Colonic mucosa (tissue), 4 donors: ENCODE measurements around the gene DISP3. TPM values are rescaled to one million over a fixed set of nuclear protein-coding genes. Genes with fewer than 3 reads are reported as not detected.

ENCODE experiments used
- DNase-seq: peaks from one replicate; pipeline ENCODE4 v3.0.0-alpha.2; 2020
- H3K27ac ChIP-seq: fragments of 200-600 bp; one replicate; pipeline ENCODE4 v1.8.0; 2021
- H3K27me3 ChIP-seq: fragments of 200-600 bp; one replicate; pipeline ENCODE4 v1.8.0; 2021
- H3K36me3 ChIP-seq: fragments of 200-600 bp; one replicate; pipeline ENCODE4 v1.8.0; 2021
- H3K4me1 ChIP-seq: fragments of 200-600 bp; one replicate; pipeline ENCODE4 v1.8.0; 2021; ENCODE audit warnings: mild to moderate bottlenecking
- H3K4me3 ChIP-seq: fragments of 200-600 bp; one replicate; pipeline ENCODE4 v1.8.0; 2021
- H3K9ac ChIP-seq, 2 donors: one replicate each; pipeline ENCODE4 v1.7.0; 2013; ENCODE audit warnings: control low read depth in 2 of 2, low read depth in 2 of 2, low read length in 2 of 2
- H3K9me3 ChIP-seq: fragments of 200-600 bp; one replicate; pipeline ENCODE4 v1.8.0; 2021
- intact Hi-C: fragments of 100-400 bp; cut with DNase I; formaldehyde crosslinking; loops from one replicate; pipeline ENCODE4 v1.14.1; 2022
- total RNA-seq, 2 donors: library from RNA; stranded (reverse); fragmentation: NEBNext Ultra II Directional in 1 of 2; extraction: Animal tissue kit (Norgen Biotek cat#: 25700) in 1 of 2; gene quantifications; one replicate each; pipeline ENCODE4 v1.2.1, GENCODE V29; 2021
- TF ChIP-seq, protein P1 (sequence below): fragments of 200-600 bp; IDR thresholded peaks from one replicate; pipeline ENCODE4 v1.8.0; 2022; ENCODE audit warnings: antibody characterized with exemption, mild to moderate bottlenecking
- donor health status: healthy.
- donor health status: DM: no; HTN: no; CAD: no.
- donor health status: DM: no; HTN: no; CAD: no.

Gene DISP3
- total RNA-seq, 2 donors from 2014 or later = 0.10 to 0.13 TPM

DNA sequence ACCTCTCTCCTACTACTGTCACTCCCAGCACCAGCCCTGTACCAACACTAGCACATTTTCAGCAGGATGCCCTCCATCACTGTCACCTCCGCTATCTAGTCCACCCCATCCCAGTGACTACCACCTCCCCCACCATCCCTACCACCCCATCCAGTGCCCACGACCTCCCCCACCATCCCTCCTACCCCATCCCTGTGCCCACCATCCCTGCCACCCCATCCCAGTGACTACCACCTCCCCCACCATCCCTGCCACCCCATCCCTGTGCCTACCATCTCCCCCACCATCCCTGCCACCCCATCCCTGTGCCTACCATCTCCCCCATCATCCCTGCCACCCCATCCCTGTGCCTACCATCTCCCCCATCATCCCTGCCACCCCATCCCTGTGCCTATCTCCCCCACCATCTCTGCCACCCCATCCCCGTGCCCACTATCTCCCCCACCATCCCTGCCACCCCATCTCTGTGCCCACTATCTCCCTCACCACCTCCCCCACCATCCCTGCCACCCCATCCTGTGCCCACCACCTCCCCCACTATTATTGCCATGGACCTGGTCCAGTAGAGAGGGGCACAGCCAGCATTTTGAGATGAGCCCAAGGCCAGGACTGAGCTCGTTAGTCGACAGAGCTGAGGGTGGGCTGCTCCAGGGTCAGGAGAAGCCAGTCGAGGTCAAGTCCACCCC is 45.7 kb downstream of the DISP3 start:
- Histone ChIP-seq H3K27ac (no peak overlapping the region), H3K9ac (no peak overlapping the region), H3K36me3 (no peaks in the 10 kb centered on the region), H3K4me3 (no peak overlapping the region), H3K9me3 (no peaks in the 10 kb centered on the region), H3K4me1 (no peaks in the 10 kb centered on the region), H3K27me3 (no peaks in the 10 kb centered on the region)
- DNase-seq = no peak
- TF ChIP-seq, protein P1, sequence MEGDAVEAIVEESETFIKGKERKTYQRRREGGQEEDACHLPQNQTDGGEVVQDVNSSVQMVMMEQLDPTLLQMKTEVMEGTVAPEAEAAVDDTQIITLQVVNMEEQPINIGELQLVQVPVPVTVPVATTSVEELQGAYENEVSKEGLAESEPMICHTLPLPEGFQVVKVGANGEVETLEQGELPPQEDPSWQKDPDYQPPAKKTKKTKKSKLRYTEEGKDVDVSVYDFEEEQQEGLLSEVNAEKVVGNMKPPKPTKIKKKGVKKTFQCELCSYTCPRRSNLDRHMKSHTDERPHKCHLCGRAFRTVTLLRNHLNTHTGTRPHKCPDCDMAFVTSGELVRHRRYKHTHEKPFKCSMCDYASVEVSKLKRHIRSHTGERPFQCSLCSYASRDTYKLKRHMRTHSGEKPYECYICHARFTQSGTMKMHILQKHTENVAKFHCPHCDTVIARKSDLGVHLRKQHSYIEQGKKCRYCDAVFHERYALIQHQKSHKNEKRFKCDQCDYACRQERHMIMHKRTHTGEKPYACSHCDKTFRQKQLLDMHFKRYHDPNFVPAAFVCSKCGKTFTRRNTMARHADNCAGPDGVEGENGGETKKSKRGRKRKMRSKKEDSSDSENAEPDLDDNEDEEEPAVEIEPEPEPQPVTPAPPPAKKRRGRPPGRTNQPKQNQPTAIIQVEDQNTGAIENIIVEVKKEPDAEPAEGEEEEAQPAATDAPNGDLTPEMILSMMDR = no peak
- intact Hi-C loops = no loop called here

DNA sequence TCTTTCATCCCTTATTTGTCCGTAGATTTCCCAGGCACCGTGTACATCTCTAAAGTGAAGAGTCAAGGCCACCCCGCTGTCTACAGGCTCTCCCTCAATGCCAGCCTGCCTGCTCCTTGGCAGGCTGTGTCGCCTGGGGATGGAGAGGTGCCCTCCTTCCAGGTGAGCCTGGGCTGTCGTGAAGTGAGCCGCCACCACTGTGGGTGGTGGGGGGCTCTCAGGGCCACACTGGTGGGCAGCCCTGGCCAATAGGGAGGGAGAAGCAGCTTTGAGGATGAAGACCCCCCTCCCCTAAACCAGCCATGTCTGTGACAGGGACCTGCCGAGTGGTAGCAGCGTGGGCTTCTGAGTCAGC is 46.2 kb downstream of the DISP3 start:
- no peak overlapping the region for H3K27ac ChIP-seq
- no peak for DNase-seq
- TF ChIP-seq, protein P1 = no peak
- H3K4me3 ChIP-seq = no peak overlapping the region
- H3K4me1 ChIP-seq = no peaks in the 10 kb centered on the region
- H3K9me3 ChIP-seq = no peaks in the 10 kb centered on the region
- intact Hi-C loops = no loop called here
- H3K9ac ChIP-seq = no peak overlapping the region
- no peaks in the 10 kb centered on the region for H3K27me3 ChIP-seq
- no peaks in the 10 kb centered on the region for H3K36me3 ChIP-seq

DNA sequence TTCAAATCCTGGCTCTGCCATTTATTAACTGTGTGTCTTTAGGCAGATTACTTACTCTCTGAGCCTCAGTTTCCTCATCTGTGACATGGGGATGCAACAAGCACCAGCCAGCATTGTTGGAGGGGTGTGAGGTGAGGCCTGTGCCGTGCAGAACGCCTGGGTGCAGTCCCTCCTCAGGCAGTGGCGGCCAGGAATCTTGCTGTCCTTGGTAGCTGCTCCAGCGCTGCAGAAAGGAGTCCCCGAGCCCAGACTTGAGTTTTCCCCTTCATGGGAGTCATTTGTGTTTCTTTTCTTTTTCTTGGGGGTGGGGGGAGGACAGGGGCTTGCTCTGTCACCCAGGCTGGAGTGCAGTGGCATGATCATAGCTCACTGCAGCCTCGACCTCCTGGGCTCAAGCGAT is 46.6 kb downstream of the DISP3 start:
- intact Hi-C loops = no loop called here
- H3K27me3 ChIP-seq = no peaks in the 10 kb centered on the region
- DNase-seq = no peak
- H3K9ac ChIP-seq = no peak overlapping the region
- TF ChIP-seq, protein P1 = no peak
- H3K4me3 ChIP-seq = no peak overlapping the region
- H3K9me3 ChIP-seq = no peaks in the 10 kb centered on the region
- no peak overlapping the region for H3K27ac ChIP-seq
- H3K36me3 ChIP-seq = no peaks in the 10 kb centered on the region
- H3K4me1 ChIP-seq = no peaks in the 10 kb centered on the region

DNA sequence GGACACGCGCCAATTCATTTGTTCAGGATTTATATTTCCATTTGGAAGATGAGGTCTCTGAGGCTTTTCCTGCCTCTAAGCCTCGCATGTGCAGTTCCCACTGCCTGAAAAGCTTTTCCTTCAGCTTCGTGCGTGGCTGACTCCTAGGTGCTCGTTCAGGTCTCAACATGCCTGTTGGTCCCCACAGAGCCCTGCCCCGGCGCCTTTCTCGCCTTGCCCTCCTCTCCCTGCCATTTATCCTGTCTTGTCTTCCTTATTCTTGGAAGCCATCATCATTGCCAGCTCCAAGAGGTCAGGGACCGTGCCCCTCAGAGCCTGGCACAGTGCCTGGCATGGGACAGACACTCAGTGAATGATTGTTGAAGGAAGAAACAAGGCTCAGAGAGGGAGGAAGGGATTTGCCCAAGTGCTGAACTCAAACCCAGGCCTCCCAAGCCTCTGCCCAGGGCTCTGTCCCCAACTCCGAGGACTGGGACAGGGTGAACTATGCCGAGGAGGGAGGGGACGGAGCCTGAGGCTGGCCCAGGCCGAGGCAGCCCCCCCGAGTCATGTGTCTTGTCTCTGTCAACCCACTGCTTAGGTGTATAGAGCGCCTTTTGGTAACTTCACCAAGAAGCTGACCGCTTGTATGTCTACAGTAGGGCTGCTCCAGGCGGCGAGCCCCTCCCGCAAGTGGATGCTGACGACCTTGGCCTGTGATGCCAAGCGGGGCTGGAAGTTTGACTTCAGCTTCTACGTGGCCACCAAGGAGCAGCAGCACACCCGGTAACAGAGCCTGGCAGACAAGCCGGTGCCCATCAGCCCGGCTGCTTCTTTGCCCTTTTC is 47.3 kb downstream of the DISP3 start:
- Histone ChIP-seq H3K9ac (no peak overlapping the region), H3K4me3 (no peak overlapping the region)
- DNase-seq = no peak

DNA sequence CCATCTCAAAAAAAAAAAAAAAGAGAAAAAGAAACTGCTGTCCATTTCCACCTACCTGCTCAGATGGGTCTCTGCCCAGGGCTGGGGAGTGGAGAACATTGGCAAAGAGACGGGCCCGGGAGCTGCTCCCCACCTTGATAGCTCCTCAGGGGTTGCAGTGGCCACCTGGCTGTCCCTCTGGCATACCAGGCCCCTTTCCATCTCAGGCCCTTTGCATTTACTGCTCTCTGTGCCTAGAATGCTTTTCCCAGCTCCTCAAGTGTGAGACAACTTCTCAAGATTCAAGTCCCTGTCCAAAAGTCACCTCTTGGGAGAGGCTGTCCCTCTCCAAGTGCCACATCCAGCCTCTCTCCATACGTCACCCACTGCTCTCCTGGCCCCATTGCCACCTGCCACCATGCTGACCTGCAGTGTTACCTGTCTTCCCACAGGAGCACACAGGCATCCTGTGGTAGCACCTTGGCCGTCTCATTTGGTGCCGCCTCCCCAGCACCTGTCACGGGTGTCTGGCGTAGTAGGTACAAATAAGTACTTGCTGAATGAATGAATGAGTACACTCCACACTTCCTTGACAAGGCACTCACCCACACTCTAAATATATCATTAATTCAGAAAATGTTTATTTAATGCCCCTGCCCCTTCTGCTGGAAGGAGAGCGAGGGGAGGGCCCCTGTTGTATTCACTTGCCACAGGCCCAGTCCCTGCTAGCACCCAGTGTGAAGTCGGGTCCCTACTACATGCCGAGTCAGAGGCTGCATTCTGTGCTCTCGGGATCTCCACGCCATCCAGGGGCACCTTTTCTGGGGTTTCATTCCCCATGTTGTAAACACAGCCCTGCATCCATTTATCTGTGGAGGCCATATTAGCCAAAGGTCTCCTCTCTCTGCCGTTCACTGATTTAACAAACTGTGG is 48.8 kb downstream of the DISP3 start:
- Histone ChIP-seq H3K27me3 (no peaks in the 10 kb centered on the region), H3K4me3 (no peak overlapping the region), H3K9ac (no peak overlapping the region), H3K4me1 (no peaks in the 10 kb centered on the region), H3K27ac (no peak overlapping the region), H3K36me3 (no peaks in the 10 kb centered on the region), H3K9me3 (no peaks in the 10 kb centered on the region)
- intact Hi-C loops = no loop called here
- DNase-seq = no peak
- TF ChIP-seq, protein P1 = no peak

More for the DNA sequence above, 47.3 kb downstream of the DISP3 start:
- H3K27ac ChIP-seq = no peak overlapping the region
- no peaks in the 10 kb centered on the region for H3K27me3 ChIP-seq
- no peaks in the 10 kb centered on the region for H3K36me3 ChIP-seq
- TF ChIP-seq, protein P1 = no peak
- H3K9me3 ChIP-seq = no peaks in the 10 kb centered on the region
- H3K4me1 ChIP-seq = no peaks in the 10 kb centered on the region
- intact Hi-C loops = no loop called here
